Placental epithelial cell (primary cell): ENCODE results near the gene CTNNBIP1. TPM values are rescaled to one million over a fixed set of nuclear protein-coding genes. Genes with fewer than 3 reads are reported as not detected.

Experiments
- total RNA-seq: library from RNA; depleted of rRNA; stranded (reverse); fragments of >200 nt; gene quantifications from 2 replicates; pipeline ENCODE4 v1.2.3, GENCODE V29; 2012

Gene CTNNBIP1
- total RNA-seq: 38.5 and 67.1 TPM in 2 replicates

GRCh38 chr1:9910076-9910422, at the start of gene CTNNBIP1:
Gene CTNNBIP1 (minus strand): TSS chr1:9910269. CDS start chr1:9872064, 38,205 bp downstream.

GRCh38 chr1:9942939-9943788, 33.1 kb upstream of the CTNNBIP1 start, which contains the start of the genes LZIC and NMNAT1:
Gene LZIC (minus strand): TSS chr1:9943391. CDS start chr1:9936619, 6,772 bp downstream.
Gene NMNAT1 (plus strand): TSS chr1:9943475. CDS start chr1:9972074, 28,599 bp downstream.

GRCh38 chr1:9823943-9824701, 85.9 kb downstream of the CTNNBIP1 start, which contains the start of gene CLSTN1:
Gene CLSTN1 (minus strand): TSS chr1:9823965. CDS start chr1:9823733, 232 bp downstream.

Other genes starting within 250 kb of the CTNNBIP1 start
- 85.2 and 99.4 TPM in 2 replicates for gene CLSTN1, start 86.3 kb downstream of the CTNNBIP1 start, total RNA-seq
- 18.1 and 27.2 TPM in 2 replicates for gene LZIC, start 33.1 kb upstream of the CTNNBIP1 start, total RNA-seq
- gene NMNAT1, start 33.2 kb upstream of the CTNNBIP1 start, total RNA-seq: 10.4 and 11.0 TPM in 2 replicates
- gene RBP7, start 87.0 kb upstream of the CTNNBIP1 start, total RNA-seq: 4.6 and 5.5 TPM in 2 replicates
- 80.1 and 95.8 TPM in 2 replicates for gene UBE4B, start 122.7 kb upstream of the CTNNBIP1 start, total RNA-seq